GM12872 (cell line): Measurements from ENCODE around the gene RASAL2.

Experiments
- CTCF ChIP-seq: IDR thresholded peaks from 3 replicates; pipeline ENCODE4 v1.5.1; 2011; ENCODE audit warnings: low read depth, mild to moderate bottlenecking, low read length, moderate library complexity; ENCODE audit not compliant: insufficient read depth

RASAL2 gene

DNA sequence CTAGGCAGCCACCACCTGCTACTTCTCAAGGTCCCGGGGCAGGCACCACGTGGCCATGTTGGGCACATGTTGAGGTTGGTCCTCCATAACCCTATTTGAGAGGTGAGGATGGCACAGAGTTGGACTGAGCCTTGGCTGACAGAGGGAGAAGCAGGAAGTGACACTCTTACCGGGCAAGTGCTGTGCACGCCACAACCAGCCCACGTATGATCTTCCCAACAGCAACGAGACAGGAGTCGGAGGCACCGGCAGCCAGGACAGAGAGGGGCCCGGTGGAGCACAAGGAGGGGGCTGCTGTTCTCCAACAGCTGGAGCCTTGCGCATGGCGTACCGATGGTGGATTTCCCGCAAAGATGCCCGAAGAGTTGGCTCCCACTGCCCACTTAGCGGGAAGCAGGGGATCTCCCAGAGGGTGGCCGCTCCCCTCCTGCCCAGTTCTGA, 399.4 kb downstream of the RASAL2 start:
- TF ChIP-seq CTCF: no peak

- no peak for TF ChIP-seq CTCF
These were observed 400.7 kb downstream of the RASAL2 start for GRCh38 chr1:178494569-178494971.

- no peak for TF ChIP-seq CTCF
These were observed 401.3 kb downstream of the RASAL2 start for GRCh38 chr1:178495158-178495557.

GRCh38 chr1:178495741-178496409, 402.0 kb downstream of the RASAL2 start:
- TF ChIP-seq CTCF: no peak

- TF ChIP-seq CTCF: no peak
These were observed 402.7 kb downstream of the RASAL2 start, which contains the start of gene CLEC20A for GRCh38 chr1:178496410-178497135. Gene CLEC20A, minus strand, starts transcription at chr1:178496964. Its CDS starts 25 bp downstream, at chr1:178496939.

DNA sequence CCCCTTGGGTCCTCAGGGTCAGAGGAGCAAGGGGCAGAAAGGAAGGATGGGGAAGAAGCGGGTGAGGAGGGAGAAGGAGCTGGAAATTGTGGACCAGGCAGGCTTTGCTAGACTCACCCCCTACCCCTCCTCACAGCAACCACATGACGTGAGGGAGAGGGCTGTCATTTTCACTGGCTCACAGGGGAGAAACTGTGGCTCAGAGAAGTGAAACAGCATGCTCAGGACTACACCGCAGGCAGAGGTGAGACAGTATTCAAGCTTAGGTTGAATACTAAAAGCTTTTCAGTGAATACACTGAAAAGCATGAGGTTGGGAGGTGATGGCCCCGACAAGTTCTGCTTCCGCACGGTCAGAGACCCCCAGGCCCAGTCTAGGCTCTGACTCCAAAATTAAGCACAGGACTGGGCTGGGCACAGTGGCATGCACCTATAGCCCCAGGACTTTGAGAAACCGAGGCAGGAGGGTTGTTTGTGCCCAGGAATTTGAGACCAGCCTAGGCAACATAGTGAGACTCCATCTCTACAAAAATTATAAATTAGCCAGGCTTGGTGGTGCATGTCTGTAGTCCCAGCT, 404.1 kb downstream of the RASAL2 start:
- no peak for TF ChIP-seq CTCF

DNA sequence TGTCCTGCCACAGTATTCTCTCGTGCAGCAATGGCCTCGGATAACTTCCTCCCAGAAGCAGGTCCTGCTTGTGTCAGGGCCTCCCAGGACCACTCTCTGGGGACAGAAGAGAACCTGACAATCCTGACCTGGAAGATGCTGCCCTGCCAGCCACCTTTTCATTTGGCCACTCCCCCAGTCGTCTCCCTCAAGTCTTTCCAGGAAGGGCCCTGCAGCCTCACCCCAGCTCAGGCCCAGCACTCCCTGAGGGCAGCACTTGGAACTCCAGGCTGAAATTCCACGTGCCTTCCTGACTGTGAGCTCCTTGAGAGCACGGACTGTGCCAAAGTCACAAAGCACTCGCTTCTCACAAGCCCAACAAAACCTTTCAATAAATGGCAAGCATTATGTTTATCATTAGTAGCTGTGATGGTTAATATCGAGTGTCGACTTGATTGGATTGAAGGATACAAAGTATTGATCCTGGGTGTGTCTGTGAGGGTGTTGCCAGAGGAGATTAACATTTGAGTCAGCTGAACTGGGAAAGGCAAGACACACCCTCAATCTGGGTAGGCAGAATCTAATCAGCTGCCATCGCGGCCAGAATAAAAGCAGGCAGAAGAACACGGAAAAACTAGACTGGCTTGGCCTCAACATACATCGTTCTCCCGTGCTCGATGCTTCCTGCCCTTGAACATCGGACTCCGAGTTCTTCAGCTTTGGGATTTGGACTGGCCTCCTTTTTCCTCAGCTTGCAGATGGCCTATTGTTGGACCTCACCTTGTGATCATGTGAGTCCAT, 405.2 kb downstream of the RASAL2 start:
- no peak for TF ChIP-seq CTCF
